Nephron (organoid): ENCODE data around the gene SUPT20H.
A peak's percentile ranks its signal among the peaks of the same experiment; 100 is the strongest.

Experiments used
- H3K27ac Mint-ChIP-seq, 3 experiments: 2 replicates each; pipeline ENCODE4 v1.8.0; 2020; ENCODE audit warnings: mixed read lengths in 3 of 3, mild to moderate bottlenecking in 2 of 3, moderate library complexity in 1 of 3
- H3K27me3 Mint-ChIP-seq: 2 replicates; pipeline ENCODE4 v1.8.0; 2021; ENCODE audit warnings: low read depth, mild to moderate bottlenecking, moderate library complexity, mixed read lengths
- H3K36me3 Mint-ChIP-seq: 2 replicates; pipeline ENCODE4 v1.8.0; 2020; ENCODE audit warnings: low read depth, mixed read lengths
- H3K4me1 Mint-ChIP-seq: 2 replicates; pipeline ENCODE4 v1.8.0; 2020; ENCODE audit warnings: mixed read lengths
- H3K4me3 Mint-ChIP-seq, 3 experiments: 2 replicates each; pipeline ENCODE4 v1.8.0; 2020; ENCODE audit warnings: mild to moderate bottlenecking in 3 of 3, mixed read lengths in 3 of 3, moderate library complexity in 2 of 3
- H3K9me3 Mint-ChIP-seq: 2 replicates; pipeline ENCODE4 v1.8.0; 2020; ENCODE audit warnings: mixed read lengths
- CTCF ChIP-seq, 3 experiments: fragments of 200-600 bp; sonication (generic); IDR thresholded peaks; one replicate each; pipeline ENCODE4 v1.5.0; 2021; ENCODE audit warnings: antibody characterized with exemption in 3 of 3; ENCODE audit not compliant: unreplicated experiment in 3 of 3

Gene SUPT20H

GRCh38 chr13:37049810-37050209, 9.7 kb downstream of the SUPT20H start:
- Mint-ChIP-seq H3K27ac (no peak overlapping the region), H3K4me1 (peaks cover 11% of the 10 kb centered on the region), H3K36me3 (peaks cover 47% of the 10 kb centered on the region), H3K4me3 (no peak overlapping the region), H3K27me3 (no peaks in the 10 kb centered on the region), H3K9me3 (peaks cover 14% of the 10 kb centered on the region)
- no peak for TF ChIP-seq CTCF (IDR thresholded peaks at IDR 0.05; ENCODE audit: unreplicated experiment in 3 of 3)

- Mint-ChIP-seq H3K27ac (peak overlapping the region in 1 of 3 experiments; percentile 35), H3K4me1 (peaks cover 11% of the 10 kb centered on the region), H3K9me3 (peaks cover 7% of the 10 kb centered on the region), H3K36me3 (peaks cover 44% of the 10 kb centered on the region), H3K27me3 (no peaks in the 10 kb centered on the region), H3K4me3 (no peak overlapping the region)
- TF ChIP-seq CTCF (IDR thresholded peaks at IDR 0.05; ENCODE audit: unreplicated experiment in 3 of 3): no peak
Measured at GRCh38 chr13:37047846-37048245, 11.6 kb downstream of the SUPT20H start.

- H3K27ac Mint-ChIP-seq: peak overlapping the region in 1 of 3 experiments; percentile 64
- H3K9me3 Mint-ChIP-seq: peaks cover under 1% of the 10 kb centered on the region
- peaks cover 8% of the 10 kb centered on the region for H3K4me1 Mint-ChIP-seq
- no peak for TF ChIP-seq CTCF (IDR thresholded peaks at IDR 0.05; ENCODE audit: unreplicated experiment in 3 of 3)
- no peaks in the 10 kb centered on the region for H3K27me3 Mint-ChIP-seq
- H3K4me3 Mint-ChIP-seq: no peak overlapping the region
- peaks cover 44% of the 10 kb centered on the region for H3K36me3 Mint-ChIP-seq
Measured at GRCh38 chr13:37047032-37047431, 12.5 kb downstream of the SUPT20H start.

- Mint-ChIP-seq H3K9me3 (no peaks in the 10 kb centered on the region), H3K4me3 (no peak overlapping the region), H3K27ac (no peak overlapping the region), H3K36me3 (peaks cover 40% of the 10 kb centered on the region), H3K27me3 (no peaks in the 10 kb centered on the region), H3K4me1 (peaks cover 5% of the 10 kb centered on the region)
- no peak for TF ChIP-seq CTCF (IDR thresholded peaks at IDR 0.05; ENCODE audit: unreplicated experiment in 3 of 3)
Measured at GRCh38 chr13:37046062-37046461, 13.4 kb downstream of the SUPT20H start.

- Mint-ChIP-seq H3K27me3 (no peaks in the 10 kb centered on the region), H3K36me3 (peaks cover 72% of the 10 kb centered on the region), H3K9me3 (no peaks in the 10 kb centered on the region), H3K4me1 (no peaks in the 10 kb centered on the region), H3K4me3 (no peak overlapping the region), H3K27ac (no peak overlapping the region)
- no peak for TF ChIP-seq CTCF (IDR thresholded peaks at IDR 0.05; ENCODE audit: unreplicated experiment in 3 of 3)
Measured at GRCh38 chr13:37040789-37041188, 18.7 kb downstream of the SUPT20H start.

GRCh38 chr13:37039896-37040295, 19.6 kb downstream of the SUPT20H start:
- no peak overlapping the region for H3K4me3 Mint-ChIP-seq
- H3K27ac Mint-ChIP-seq: no peak overlapping the region
- H3K36me3 Mint-ChIP-seq: peaks cover 81% of the 10 kb centered on the region
- no peaks in the 10 kb centered on the region for H3K27me3 Mint-ChIP-seq
- no peaks in the 10 kb centered on the region for H3K4me1 Mint-ChIP-seq
- H3K9me3 Mint-ChIP-seq: peaks cover 3% of the 10 kb centered on the region
- no peak for TF ChIP-seq CTCF (IDR thresholded peaks at IDR 0.05; ENCODE audit: unreplicated experiment in 3 of 3)
